Spleen (tissue), 7 donors: ENCODE data around the gene TIAM1.

Experiments used
- CTCF ChIP-seq, 11 experiments: fragments of 200-600 bp in 7 of 11; fragments of 450-650 bp in 4 of 11; sonication (generic) in 4 of 11; IDR thresholded peaks in 8 of 11; conservative IDR thresholded peaks in 3 of 11; 1 replicate in 7 of 11; 2 replicates in 4 of 11; pipeline versions ENCODE4 v1.4.0 to v1.8.0; 2016 to 2021; ENCODE audit warnings: antibody characterized with exemption in 11 of 11, inconsistent platforms in 4 of 11, mild to moderate bottlenecking in 1 of 11
- POLR2A ChIP-seq, 3 donors: fragments of 450-650 bp; IDR thresholded peaks; one replicate each; pipeline ENCODE4 v1.5.1; 2017; ENCODE audit warnings: antibody characterized with exemption in 3 of 3, mild to moderate bottlenecking in 1 of 3
- donor health status: DM: no; HTN: no; CAD: no; lungs with moderate emphysema.
- donor health status: DM: no; HTN: no; CAD: no.
- donor health status: DM: no; HTN: no; CAD: no.

GRCh38 chr21:31275901-31276300 is 68.2 kb downstream of the TIAM1 start:
- TF ChIP-seq CTCF (IDR thresholded peaks at IDR 0.05 in 8 of 11, conservative IDR thresholded peaks at IDR 0.05 in 3 of 11) (no peak), POLR2A (IDR thresholded peaks at IDR 0.05) (no peak)
